Measurements from ENCODE around the gene CELA3B.
"Not testable (repeated sequence)": the region's sequence is repeated elsewhere in the genome, so short reads cannot be mapped to it uniquely, and the experiment has no call there.

Gene CELA3B

GRCh38 chr1:21956720-21957552, 19.9 kb upstream of the CELA3B start:
- H3K4me3 ChIP-seq = no peak overlapping the region
- H3K27ac ChIP-seq = peak overlapping the region; percentile 8 to 59
- DNase-seq (ENCODE audit: low spot score) = no peak
- no peak for TF ChIP-seq CTCF (IDR thresholded peaks at IDR 0.05)

- no peak for DNase-seq (ENCODE audit: low spot score)
- H3K4me3 ChIP-seq = no peak overlapping the region
- no peak for TF ChIP-seq CTCF (IDR thresholded peaks at IDR 0.05)
- peak overlapping the region in 1 of 2 donors; percentile 3 for H3K27ac ChIP-seq
Measured at GRCh38 chr1:21961337-21961736, 15.5 kb upstream of the CELA3B start.

GRCh38 chr1:21961799-21962198, 15.0 kb upstream of the CELA3B start:
- no peak overlapping the region for H3K4me3 ChIP-seq
- no peak for TF ChIP-seq CTCF (IDR thresholded peaks at IDR 0.05)
- H3K27ac ChIP-seq = peak overlapping the region in 1 of 2 donors; percentile 3
- DNase-seq (ENCODE audit: low spot score) = no peak

- TF ChIP-seq CTCF (IDR thresholded peaks at IDR 0.05) = peak; percentile 68
- H3K27ac ChIP-seq = no peak overlapping the region
- no peak for DNase-seq (ENCODE audit: low spot score)
- H3K4me3 ChIP-seq = no peak overlapping the region
Measured at GRCh38 chr1:21963477-21964217, 13.2 kb upstream of the CELA3B start.

- H3K27ac ChIP-seq = no peak overlapping the region
- DNase-seq (ENCODE audit: low spot score) = no peak
- no peak overlapping the region for H3K4me3 ChIP-seq
- TF ChIP-seq CTCF (IDR thresholded peaks at IDR 0.05) = no peak
Measured at GRCh38 chr1:21966247-21967000, 10.4 kb upstream of the CELA3B start.

GRCh38 chr1:21967216-21967615, 9.6 kb upstream of the CELA3B start:
- not testable (repeated sequence) for H3K27ac ChIP-seq; DNase-seq (ENCODE audit: low spot score); H3K4me3 ChIP-seq

GRCh38 chr1:21969066-21969465, 7.8 kb upstream of the CELA3B start:
- not testable (repeated sequence) for DNase-seq (ENCODE audit: low spot score); H3K27ac ChIP-seq; H3K4me3 ChIP-seq

GRCh38 chr1:21970523-21970922, 6.3 kb upstream of the CELA3B start:
- not testable (repeated sequence) for H3K27ac ChIP-seq; H3K4me3 ChIP-seq; DNase-seq (ENCODE audit: low spot score)

- DNase-seq (ENCODE audit: low spot score); H3K27ac ChIP-seq; H3K4me3 ChIP-seq: not testable (repeated sequence)
Measured at GRCh38 chr1:21972973-21973441, 3.8 kb upstream of the CELA3B start.

- DNase-seq (ENCODE audit: low spot score); H3K27ac ChIP-seq; H3K4me3 ChIP-seq: not testable (repeated sequence)
Measured at GRCh38 chr1:21973948-21974347, 2.9 kb upstream of the CELA3B start.

GRCh38 chr1:21974699-21975098, 2.1 kb upstream of the CELA3B start:
- DNase-seq (ENCODE audit: low spot score); H3K4me3 ChIP-seq; H3K27ac ChIP-seq: not testable (repeated sequence)

GRCh38 chr1:21975296-21975695, 1.5 kb upstream of the CELA3B start:
- not testable (repeated sequence) for DNase-seq (ENCODE audit: low spot score); H3K27ac ChIP-seq; H3K4me3 ChIP-seq
